Ovary (tissue), 9 donors: ENCODE results near the gene ZNF391. TPM values are rescaled to one million over a fixed set of nuclear protein-coding genes. Genes with fewer than 3 reads are reported as not detected.

Source experiments
- DNase-seq, 5 donors: peaks; one replicate each; pipeline ENCODE4 v3.0.0-alpha.2; 2019 to 2020
- H3K27ac ChIP-seq, 2 donors: fragments of 200-600 bp; one replicate each; pipeline versions ENCODE4 v1.5.1 to v1.8.0; 2019 to 2022
- H3K27me3 ChIP-seq: fragments of 200-600 bp; one replicate; pipeline ENCODE4 v1.8.0; 2022
- H3K36me3 ChIP-seq: fragments of 200-600 bp; sonication (generic); one replicate; pipeline ENCODE4 v1.5.1; 2019
- H3K4me1 ChIP-seq: one replicate; pipeline ENCODE4 v1.8.1; 2013; ENCODE audit warnings: mild to moderate bottlenecking, moderate library complexity; ENCODE audit not compliant: insufficient read depth
- H3K4me3 ChIP-seq: fragments of 200-600 bp; sonication (generic); one replicate; pipeline ENCODE4 v1.5.1; 2017
- H3K9me3 ChIP-seq, 2 donors: fragments of 200-600 bp in 1 of 2; sonication (generic) in 1 of 2; one replicate each; pipeline versions ENCODE4 v1.5.1 to v1.8.1; 2013 to 2019; ENCODE audit warnings: mild to moderate bottlenecking in 1 of 2, moderate library complexity in 1 of 2
- EP300 ChIP-seq: sonication (generic); formaldehyde crosslinking; IDR thresholded peaks from one replicate; pipeline ENCODE4 v1.6.1; 2017; ENCODE audit warnings: antibody characterized with exemption
- POLR2A ChIP-seq: fragments of 450-650 bp; IDR thresholded peaks from one replicate; pipeline ENCODE4 v1.6.1; 2017; ENCODE audit warnings: antibody characterized with exemption, mild to moderate bottlenecking, moderate library complexity
- WGBS, 3 donors: extraction: QIAGEN DNeasy Blood & Tissue Kit in 1 of 3; methylation state at CpG; one replicate each; pipeline versions ENCODE4 v1.1.5 to v1.1.7; 2013 to 2017; 5-methylcytosine and 5-hydroxymethylcytosine counted together
- intact Hi-C, 4 donors: fragments of 100-400 bp; cut with DNase I; formaldehyde crosslinking; loops; one replicate each; pipeline versions ENCODE4 v1.11.0 to v1.15.1; 2022 to 2023
- polyA plus RNA-seq, 2 donors: library from polyadenylated mRNA; stranded (reverse); fragments of 200-250 nt in 1 of 2; fragments of 350-450 nt in 1 of 2; fragmentation: Illumina TruSeq in 1 of 2; extraction: RNeasy Lipid Tissue Mini Kit (QIAGEN cat#74804) in 1 of 2; gene quantifications; one replicate each; pipeline ENCODE4 v1.2.3, GENCODE V29; 2013 to 2014
- total RNA-seq, 7 donors: library from RNA; depleted of rRNA in 2 of 7; stranded (reverse); fragments of >200 nt in 2 of 7; fragmentation: NEBNext Ultra II Directional in 3 of 7; extraction: Animal tissue kit (Norgen Biotek cat#: 25700) in 3 of 7; gene quantifications; one replicate each; pipeline versions ENCODE4 v1.1.0 to v1.2.4, GENCODE V29; 2016 to 2023
- TF ChIP-seq, protein P1 (sequence below), 3 donors: fragments of 450-650 bp in 2 of 3; fragments of 200-600 bp in 1 of 3; IDR thresholded peaks; one replicate each; pipeline versions ENCODE4 v1.5.1 to v1.8.0; 2016 to 2022; ENCODE audit warnings: antibody characterized with exemption in 3 of 3, mild to moderate bottlenecking in 1 of 3
- donor health status: DM: no; HTN: no; CAD: no; lungs with moderate emphysema.
- donor health status: DM: no; HTN: no; CAD: no.
- donor health status: Bipolar disorder and iron deficiency.
- donor health status: DM: yes; HTN: yes; CAD: no.
- donor health status: DM: no; HTN: no; CAD: no.
- donor health status: DM: yes; HTN: yes; CAD: no.

ZNF391 gene
- total and polyA plus RNA-seq, 9 donors: 2.3 to 10.1 (median 6.0) TPM

GRCh38 chr6:27428502-27428901 lies 39.9 kb downstream of the ZNF391 start:
- 73 to 81% (median 80%) methylated on average over 4 of the region's 4 CpGs for WGBS, 3 donors
- no peak overlapping the region for H3K27ac ChIP-seq
- H3K27me3 ChIP-seq: no peaks in the 10 kb centered on the region
- TF ChIP-seq POLR2A (no peak), EP300 (no peak)
- TF ChIP-seq, protein P1, sequence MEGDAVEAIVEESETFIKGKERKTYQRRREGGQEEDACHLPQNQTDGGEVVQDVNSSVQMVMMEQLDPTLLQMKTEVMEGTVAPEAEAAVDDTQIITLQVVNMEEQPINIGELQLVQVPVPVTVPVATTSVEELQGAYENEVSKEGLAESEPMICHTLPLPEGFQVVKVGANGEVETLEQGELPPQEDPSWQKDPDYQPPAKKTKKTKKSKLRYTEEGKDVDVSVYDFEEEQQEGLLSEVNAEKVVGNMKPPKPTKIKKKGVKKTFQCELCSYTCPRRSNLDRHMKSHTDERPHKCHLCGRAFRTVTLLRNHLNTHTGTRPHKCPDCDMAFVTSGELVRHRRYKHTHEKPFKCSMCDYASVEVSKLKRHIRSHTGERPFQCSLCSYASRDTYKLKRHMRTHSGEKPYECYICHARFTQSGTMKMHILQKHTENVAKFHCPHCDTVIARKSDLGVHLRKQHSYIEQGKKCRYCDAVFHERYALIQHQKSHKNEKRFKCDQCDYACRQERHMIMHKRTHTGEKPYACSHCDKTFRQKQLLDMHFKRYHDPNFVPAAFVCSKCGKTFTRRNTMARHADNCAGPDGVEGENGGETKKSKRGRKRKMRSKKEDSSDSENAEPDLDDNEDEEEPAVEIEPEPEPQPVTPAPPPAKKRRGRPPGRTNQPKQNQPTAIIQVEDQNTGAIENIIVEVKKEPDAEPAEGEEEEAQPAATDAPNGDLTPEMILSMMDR (IDR thresholded peaks at IDR 0.05): no peak
- H3K4me3 ChIP-seq: no peak overlapping the region
- DNase-seq: no peak
- no peaks in the 10 kb centered on the region for H3K9me3 ChIP-seq
- no peaks in the 10 kb centered on the region for H3K36me3 ChIP-seq
- no peaks in the 10 kb centered on the region for H3K4me1 ChIP-seq
- intact Hi-C loops: no loop called here

DNA sequence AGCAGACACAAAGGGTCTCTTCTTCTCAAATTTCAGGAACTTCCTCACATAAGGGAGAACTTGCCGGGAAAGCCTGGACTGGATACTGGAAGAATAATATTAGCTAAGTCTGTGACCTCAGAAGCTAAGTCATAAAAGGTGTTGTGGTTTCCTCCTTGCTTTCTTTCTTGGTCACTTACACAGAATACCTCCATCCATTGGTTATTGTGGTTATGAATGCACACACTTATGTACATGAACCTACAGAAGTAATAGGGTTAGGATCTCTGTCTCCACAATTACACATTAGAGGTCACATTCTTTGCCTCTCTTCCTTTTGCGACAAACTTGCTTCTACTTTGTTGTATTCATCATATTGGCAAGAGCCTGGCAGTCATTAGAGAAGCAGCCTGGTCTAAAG lies 40.4 kb downstream of the ZNF391 start:
- H3K4me3 ChIP-seq: no peak overlapping the region
- H3K27me3 ChIP-seq: no peaks in the 10 kb centered on the region
- no peak overlapping the region for H3K27ac ChIP-seq
- no peaks in the 10 kb centered on the region for H3K36me3 ChIP-seq
- intact Hi-C loops: no loop called here
- no peaks in the 10 kb centered on the region for H3K4me1 ChIP-seq
- TF ChIP-seq, protein P1 (IDR thresholded peaks at IDR 0.05): no peak
- TF ChIP-seq POLR2A (no peak), EP300 (no peak)
- DNase-seq: no peak
- WGBS, 3 donors: 76 to 86% (median 86%) methylated on average over 2 of the region's 2 CpGs
- H3K9me3 ChIP-seq: no peaks in the 10 kb centered on the region

DNA sequence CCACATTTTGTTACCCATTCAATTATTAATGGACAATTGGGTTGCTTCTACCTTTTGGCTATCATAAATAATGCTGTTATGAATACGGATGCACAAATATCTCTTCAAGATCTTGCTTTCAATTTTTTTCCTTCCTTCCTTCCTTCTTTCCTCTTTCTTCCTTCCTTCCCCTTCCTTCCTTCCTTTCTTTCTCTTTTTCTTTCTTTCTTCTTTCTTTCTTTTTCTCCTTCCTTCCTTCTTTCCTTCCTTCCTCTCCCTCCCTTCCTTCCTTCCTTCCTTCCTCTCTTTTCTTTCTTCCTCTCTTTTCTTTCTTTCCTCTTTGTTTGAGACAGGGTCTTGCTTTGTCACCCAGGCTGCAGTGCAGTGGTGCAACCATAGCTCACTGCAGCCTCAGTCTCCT lies 45.2 kb downstream of the ZNF391 start:
- WGBS, 3 donors: 82 to 90% (median 84%) methylated on average over 1 of the region's 1 CpG
- Histone ChIP-seq H3K4me1 (no peaks in the 10 kb centered on the region), H3K4me3 (no peak overlapping the region), H3K27me3 (no peaks in the 10 kb centered on the region), H3K9me3 (no peaks in the 10 kb centered on the region), H3K36me3 (no peaks in the 10 kb centered on the region), H3K27ac (no peak overlapping the region)
- no peak for DNase-seq
- intact Hi-C loops: no loop called here
- TF ChIP-seq, protein P1 (IDR thresholded peaks at IDR 0.05): no peak
- no peak for TF ChIP-seq POLR2A
- TF ChIP-seq EP300: no peak

DNA sequence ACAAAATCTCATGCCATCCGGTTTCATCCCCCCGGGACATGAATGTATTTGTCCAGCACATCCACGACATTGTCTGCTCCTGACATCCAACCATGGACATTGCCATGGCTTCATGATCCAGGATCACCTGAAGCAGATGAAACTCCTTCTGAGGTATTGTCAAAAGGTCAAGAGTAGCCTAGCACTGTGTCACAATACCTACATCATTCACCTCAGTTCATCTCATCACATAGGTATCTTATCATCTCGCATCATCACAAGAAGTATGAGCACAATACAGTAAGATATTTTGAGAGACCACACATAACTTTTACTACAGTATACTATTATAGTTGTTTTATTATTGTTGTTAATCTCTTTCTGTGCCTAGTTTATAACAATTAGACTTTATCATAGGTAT lies 50.8 kb downstream of the ZNF391 start:
- no peak for DNase-seq

More for the DNA sequence above, 50.8 kb downstream of the ZNF391 start:
- H3K27me3 ChIP-seq: no peaks in the 10 kb centered on the region
- H3K4me1 ChIP-seq: no peaks in the 10 kb centered on the region
- TF ChIP-seq, protein P1 (IDR thresholded peaks at IDR 0.05): no peak
- TF ChIP-seq POLR2A (no peak), EP300 (no peak)
- H3K9me3 ChIP-seq: no peaks in the 10 kb centered on the region
- no peak overlapping the region for H3K4me3 ChIP-seq
- H3K36me3 ChIP-seq: no peaks in the 10 kb centered on the region
- WGBS, 3 donors: 97 to 99% (median 97%) methylated on average over 4 of the region's 4 CpGs
- intact Hi-C loops: no loop called here
- no peak overlapping the region for H3K27ac ChIP-seq
